ENCODE results near the gene LZTS3. TPM values are rescaled to one million over a fixed set of nuclear protein-coding genes. Genes with fewer than 3 reads are reported as not detected.

LZTS3 gene
- total RNA-seq, 1 experiment from 2014 or later: 4.5 TPM

DNA sequence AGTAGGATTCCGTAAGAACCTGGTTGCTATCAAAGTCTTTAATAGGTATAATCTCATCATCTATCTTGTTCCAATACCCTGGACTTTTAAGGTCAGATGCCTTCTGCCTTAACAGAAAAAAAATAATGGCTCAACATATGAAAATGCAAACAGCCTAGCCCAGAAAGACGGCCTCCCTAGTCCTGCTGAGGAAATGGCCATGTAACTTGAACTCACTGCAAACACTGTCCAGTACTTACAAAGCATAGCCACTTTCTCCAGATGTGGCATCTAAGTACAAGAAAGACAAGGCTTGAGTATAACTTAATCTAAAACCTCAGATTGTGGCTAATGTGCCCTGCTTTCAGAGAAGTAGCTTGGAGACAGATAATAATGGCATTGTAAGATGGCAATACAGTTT, 40.2 kb downstream of the LZTS3 start:
- DNase-seq: no peak
- Histone ChIP-seq H3K27me3 (replicated peaks; ENCODE audit: control insufficient read depth, insufficient read depth, low read length) (no peaks in the 10 kb centered on the region), H3K4me3 (ENCODE audit: low read depth, low read length) (no peak overlapping the region), H3K36me3 (ENCODE audit: control insufficient read depth, insufficient read depth, low read length) (no peaks in the 10 kb centered on the region), H3K9me3 (no peaks in the 10 kb centered on the region), H3K4me1 (no peaks in the 10 kb centered on the region)
- POLR2A ChIA-PET: no interaction called here
- intact Hi-C loops (cut with micrococcal nuclease; ENCODE audit: unreplicated experiment): no loop called here
- TF ChIP-seq, protein P1, sequence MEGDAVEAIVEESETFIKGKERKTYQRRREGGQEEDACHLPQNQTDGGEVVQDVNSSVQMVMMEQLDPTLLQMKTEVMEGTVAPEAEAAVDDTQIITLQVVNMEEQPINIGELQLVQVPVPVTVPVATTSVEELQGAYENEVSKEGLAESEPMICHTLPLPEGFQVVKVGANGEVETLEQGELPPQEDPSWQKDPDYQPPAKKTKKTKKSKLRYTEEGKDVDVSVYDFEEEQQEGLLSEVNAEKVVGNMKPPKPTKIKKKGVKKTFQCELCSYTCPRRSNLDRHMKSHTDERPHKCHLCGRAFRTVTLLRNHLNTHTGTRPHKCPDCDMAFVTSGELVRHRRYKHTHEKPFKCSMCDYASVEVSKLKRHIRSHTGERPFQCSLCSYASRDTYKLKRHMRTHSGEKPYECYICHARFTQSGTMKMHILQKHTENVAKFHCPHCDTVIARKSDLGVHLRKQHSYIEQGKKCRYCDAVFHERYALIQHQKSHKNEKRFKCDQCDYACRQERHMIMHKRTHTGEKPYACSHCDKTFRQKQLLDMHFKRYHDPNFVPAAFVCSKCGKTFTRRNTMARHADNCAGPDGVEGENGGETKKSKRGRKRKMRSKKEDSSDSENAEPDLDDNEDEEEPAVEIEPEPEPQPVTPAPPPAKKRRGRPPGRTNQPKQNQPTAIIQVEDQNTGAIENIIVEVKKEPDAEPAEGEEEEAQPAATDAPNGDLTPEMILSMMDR (IDR thresholded peaks at IDR 0.05; ENCODE audit: insufficient read depth in 1 of 2, low read depth in 1 of 2, low read length in 1 of 2, severe bottlenecking in 1 of 2, unreplicated experiment in 1 of 2): no peak
- CTCF ChIA-PET: interaction anchor here (0.6 kb wide), 1 partner anchor 10 kb away, joined by 3 read pairs; no protein-coding TSS in a partner anchor
- Mint-ChIP-seq H3K4me1 (ENCODE audit: low read depth, unreplicated experiment) (no peaks in the 10 kb centered on the region), H3K9me3 (ENCODE audit: unreplicated experiment) (no peaks in the 10 kb centered on the region), H3K27ac (ENCODE audit: unreplicated experiment) (no peak overlapping the region), H3K4me3 (ENCODE audit: unreplicated experiment) (no peak overlapping the region), H3K36me3 (ENCODE audit: insufficient read depth, unreplicated experiment) (no peaks in the 10 kb centered on the region), H3K27me3 (ENCODE audit: insufficient read depth, unreplicated experiment) (no peaks in the 10 kb centered on the region)
- BruUV-seq (replicated peaks): no TSS peak

DNA sequence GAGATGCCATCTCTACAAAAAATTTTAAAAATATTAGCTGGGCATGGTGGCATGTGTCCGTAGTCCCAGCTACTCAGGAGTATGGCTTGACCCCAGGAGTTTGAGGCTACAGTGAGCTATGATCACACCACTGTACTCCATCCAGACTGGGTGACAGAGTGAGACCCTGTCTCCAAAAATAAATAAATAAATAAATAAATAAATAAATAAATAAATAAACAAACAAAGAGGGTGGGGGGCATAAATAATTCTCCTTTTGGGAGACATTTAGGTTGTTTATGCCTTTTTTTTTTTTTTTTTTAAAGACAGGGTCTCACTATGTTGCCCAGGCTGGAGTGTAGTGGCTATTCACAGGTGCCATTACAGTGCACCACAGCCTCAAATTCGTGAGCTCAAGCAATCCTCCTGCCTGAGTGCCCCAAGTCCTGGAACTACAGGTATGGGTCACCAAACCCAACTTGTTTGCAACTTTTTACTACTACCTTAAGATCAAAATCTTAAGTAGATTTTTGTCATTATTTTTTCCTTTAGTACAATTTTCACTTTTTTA, 43.2 kb downstream of the LZTS3 start:
- no peak overlapping the region for H3K4me3 Mint-ChIP-seq (ENCODE audit: unreplicated experiment)
- ChIA-PET POLR2A (no interaction called here), CTCF (no interaction called here)
- H3K36me3 Mint-ChIP-seq (ENCODE audit: insufficient read depth, unreplicated experiment): peaks cover 6% of the 10 kb centered on the region
- H3K4me3 ChIP-seq (ENCODE audit: low read depth, low read length): no peak overlapping the region
- H3K4me1 Mint-ChIP-seq (ENCODE audit: low read depth, unreplicated experiment): peaks cover 6% of the 10 kb centered on the region
- no peak for DNase-seq
- H3K27me3 ChIP-seq (replicated peaks; ENCODE audit: control insufficient read depth, insufficient read depth, low read length): no peaks in the 10 kb centered on the region
- BruUV-seq (replicated peaks): no TSS peak
- TF ChIP-seq, protein P1 (IDR thresholded peaks at IDR 0.05; ENCODE audit: insufficient read depth in 1 of 2, low read depth in 1 of 2, low read length in 1 of 2, severe bottlenecking in 1 of 2, unreplicated experiment in 1 of 2): no peak
- no peaks in the 10 kb centered on the region for H3K36me3 ChIP-seq (ENCODE audit: control insufficient read depth, insufficient read depth, low read length)
- H3K9me3 ChIP-seq: no peaks in the 10 kb centered on the region; the same call in 1 of the 2 replicates
- intact Hi-C loops (cut with micrococcal nuclease; ENCODE audit: unreplicated experiment): no loop called here
- H3K27me3 Mint-ChIP-seq (ENCODE audit: insufficient read depth, unreplicated experiment): no peaks in the 10 kb centered on the region
- H3K4me1 ChIP-seq: peaks cover 8% of the 10 kb centered on the region; the same call in 1 of the 2 replicates
- H3K9me3 Mint-ChIP-seq (ENCODE audit: unreplicated experiment): no peaks in the 10 kb centered on the region
- no peak overlapping the region for H3K27ac Mint-ChIP-seq (ENCODE audit: unreplicated experiment)

DNA sequence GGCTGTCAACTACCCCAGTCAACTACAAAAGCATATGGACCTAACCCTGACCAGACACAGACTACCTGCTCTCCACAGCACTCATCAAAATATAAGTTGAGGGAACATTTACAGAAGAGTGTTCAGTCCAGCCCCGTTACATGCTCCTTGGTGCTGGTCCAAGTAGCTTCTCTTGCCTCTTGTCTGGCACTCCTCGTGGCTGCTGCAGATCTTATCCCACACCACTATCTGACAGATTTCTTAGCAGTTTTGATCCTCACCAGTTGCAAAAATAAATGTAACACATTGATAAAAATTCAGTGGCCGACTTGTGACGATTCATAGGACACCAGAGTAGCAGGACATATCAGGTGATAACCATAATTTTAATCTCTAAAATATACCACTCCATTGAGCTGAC, 44.3 kb downstream of the LZTS3 start:
- H3K27me3 ChIP-seq (replicated peaks; ENCODE audit: control insufficient read depth, insufficient read depth, low read length): no peaks in the 10 kb centered on the region
- Mint-ChIP-seq H3K27me3 (ENCODE audit: insufficient read depth, unreplicated experiment) (no peaks in the 10 kb centered on the region), H3K36me3 (ENCODE audit: insufficient read depth, unreplicated experiment) (peaks cover 6% of the 10 kb centered on the region), H3K9me3 (ENCODE audit: unreplicated experiment) (no peaks in the 10 kb centered on the region), H3K4me1 (ENCODE audit: low read depth, unreplicated experiment) (peaks cover 6% of the 10 kb centered on the region), H3K27ac (ENCODE audit: unreplicated experiment) (no peak overlapping the region), H3K4me3 (ENCODE audit: unreplicated experiment) (no peak overlapping the region)
- H3K4me1 ChIP-seq: peaks cover 8% of the 10 kb centered on the region; the same call in 1 of the 2 replicates
- peaks cover under 1% of the 10 kb centered on the region for H3K9me3 ChIP-seq
- DNase-seq: no peak
- BruUV-seq (replicated peaks): no TSS peak
- ChIA-PET POLR2A (no interaction called here), CTCF (no interaction called here)
- H3K36me3 ChIP-seq (ENCODE audit: control insufficient read depth, insufficient read depth, low read length): no peaks in the 10 kb centered on the region
- TF ChIP-seq, protein P1 (IDR thresholded peaks at IDR 0.05; ENCODE audit: insufficient read depth in 1 of 2, low read depth in 1 of 2, low read length in 1 of 2, severe bottlenecking in 1 of 2, unreplicated experiment in 1 of 2): no peak
- intact Hi-C loops (cut with micrococcal nuclease; ENCODE audit: unreplicated experiment): no loop called here
- H3K4me3 ChIP-seq (ENCODE audit: low read depth, low read length): no peak overlapping the region
